ENCODE results near the gene TBC1D22A. TPM values are rescaled to one million over a fixed set of nuclear protein-coding genes. Genes with fewer than 3 reads are reported as not detected.

The TBC1D22A gene
- total RNA-seq, 1 donor from 2014 or later = 34.1 TPM

- no peak for DNase-seq
- no peak for ATAC-seq
- intact Hi-C loops (cut with DNase I) = no loop called here
Observed at GRCh38 chr22:47209040-47209514, 446.6 kb downstream of the TBC1D22A start.

GRCh38 chr22:47209547-47210023, 447.1 kb downstream of the TBC1D22A start:
- Histone ChIP-seq H3K27me3 (ENCODE audit: low read depth) (peaks cover 6% of the 10 kb centered on the region), H3K4me1 (no peaks in the 10 kb centered on the region), H3K27ac (no peak overlapping the region), H3K4me3 (no peak overlapping the region), H3K9me3 (no peaks in the 10 kb centered on the region), H3K36me3 (no peaks in the 10 kb centered on the region)
- no peak for TF ChIP-seq CTCF (IDR thresholded peaks at IDR 0.05)
- intact Hi-C loops (cut with DNase I) = no loop called here
- DNase-seq (no peak), ATAC-seq (no peak)

More at GRCh38 chr22:47209040-47209514, 446.6 kb downstream of the TBC1D22A start:
- Histone ChIP-seq H3K4me1 (no peaks in the 10 kb centered on the region), H3K27ac (no peak overlapping the region), H3K36me3 (no peaks in the 10 kb centered on the region), H3K4me3 (no peak overlapping the region), H3K27me3 (ENCODE audit: low read depth) (peaks cover 6% of the 10 kb centered on the region), H3K9me3 (no peaks in the 10 kb centered on the region)
- TF ChIP-seq CTCF (IDR thresholded peaks at IDR 0.05) = no peak

GRCh38 chr22:47210112-47210657, 447.7 kb downstream of the TBC1D22A start:
- no peak for TF ChIP-seq CTCF (IDR thresholded peaks at IDR 0.05)
- Histone ChIP-seq H3K27me3 (ENCODE audit: low read depth) (peaks cover 6% of the 10 kb centered on the region), H3K36me3 (no peaks in the 10 kb centered on the region), H3K4me1 (no peaks in the 10 kb centered on the region), H3K9me3 (no peaks in the 10 kb centered on the region), H3K27ac (no peak overlapping the region), H3K4me3 (no peak overlapping the region)
- ATAC-seq (no peak), DNase-seq (no peak)
- intact Hi-C loops (cut with DNase I) = no loop called here

GRCh38 chr22:47210686-47211085, 448.2 kb downstream of the TBC1D22A start:
- DNase-seq (no peak), ATAC-seq (no peak)
- Histone ChIP-seq H3K4me3 (no peak overlapping the region), H3K36me3 (no peaks in the 10 kb centered on the region), H3K9me3 (no peaks in the 10 kb centered on the region), H3K27ac (no peak overlapping the region), H3K4me1 (no peaks in the 10 kb centered on the region), H3K27me3 (ENCODE audit: low read depth) (peaks cover 6% of the 10 kb centered on the region)
- intact Hi-C loops (cut with DNase I) = no loop called here
- TF ChIP-seq CTCF (IDR thresholded peaks at IDR 0.05) = no peak

GRCh38 chr22:47213571-47214230, 451.3 kb downstream of the TBC1D22A start:
- Histone ChIP-seq H3K36me3 (no peaks in the 10 kb centered on the region), H3K27ac (no peak overlapping the region), H3K4me1 (no peaks in the 10 kb centered on the region), H3K27me3 (ENCODE audit: low read depth) (peaks cover 6% of the 10 kb centered on the region), H3K9me3 (no peaks in the 10 kb centered on the region), H3K4me3 (no peak overlapping the region)
- intact Hi-C loops (cut with DNase I) = no loop called here
- DNase-seq (no peak), ATAC-seq (peak; percentile 54 to 75)
- peak; percentile 78 for TF ChIP-seq CTCF (IDR thresholded peaks at IDR 0.05)

Measured in lower lobe of right lung (tissue), 2 donors.